MM.1S (cell line): Measurements from ENCODE around the gene SLBP.
A peak's percentile ranks its signal among the peaks of the same experiment; 100 is the strongest.

Experiments
- DNase-seq: peaks from one replicate; pipeline ENCODE4 v3.0.0-alpha.2; 2015
- H2AFZ ChIP-seq: fragments of 300-600 bp; sonication (generic); 2 replicates; pipeline ENCODE4 v1.6.0; 2016; ENCODE audit warnings: antibody characterized with exemption, low read length
- H3F3A ChIP-seq: fragments of 300-600 bp; sonication (generic); 2 replicates; pipeline ENCODE4 v1.6.1; 2016; ENCODE audit warnings: mild to moderate bottlenecking, antibody characterized with exemption, low read length, moderate library complexity, mixed read lengths; ENCODE audit not compliant: insufficient read depth
- H3K27ac ChIP-seq: fragments of 300-600 bp; sonication (generic); 2 replicates; pipeline ENCODE4 v1.5.1; 2016; ENCODE audit warnings: mild to moderate bottlenecking, low read length
- H3K27me3 ChIP-seq: fragments of 300-600 bp; sonication (generic); replicated peaks from 2 replicates; pipeline ENCODE4 v1.6.0; 2016; ENCODE audit warnings: low read length; ENCODE audit not compliant: insufficient read depth
- H3K36me3 ChIP-seq: fragments of 300-600 bp; sonication (generic); replicated peaks from 2 replicates; pipeline ENCODE4 v1.6.1; 2016; ENCODE audit warnings: mild to moderate bottlenecking, low read length, mixed read lengths; ENCODE audit not compliant: insufficient read depth
- H3K4me1 ChIP-seq: fragments of 300-600 bp; sonication (generic); 2 replicates; pipeline ENCODE4 v1.6.1; 2016; ENCODE audit warnings: low read length, mixed read lengths
- H3K4me2 ChIP-seq: fragments of 300-600 bp; sonication (generic); 2 replicates; pipeline ENCODE4 v1.6.0; 2016; ENCODE audit warnings: low read depth, low read length
- H3K4me3 ChIP-seq: fragments of 300-600 bp; sonication (generic); 2 replicates; pipeline ENCODE4 v1.5.1; 2016; ENCODE audit warnings: low read length, mixed read lengths
- H3K79me2 ChIP-seq: fragments of 300-600 bp; sonication (generic); 2 replicates; pipeline ENCODE4 v1.6.1; 2016; ENCODE audit warnings: mixed run types, low read length, mixed read lengths
- H3K9ac ChIP-seq: fragments of 300-600 bp; sonication (generic); 2 replicates; pipeline ENCODE4 v1.6.1; 2016; ENCODE audit warnings: low read length, mixed read lengths
- H3K9me2 ChIP-seq: fragments of 300-600 bp; sonication (generic); replicated peaks from 2 replicates; pipeline ENCODE4 v1.6.1; 2016; ENCODE audit warnings: mild to moderate bottlenecking, low read length, mixed read lengths; ENCODE audit not compliant: insufficient read depth
- H3K9me3 ChIP-seq: fragments of 300-600 bp; sonication (generic); replicated peaks from 2 replicates; pipeline ENCODE4 v1.6.1; 2016; ENCODE audit warnings: mild to moderate bottlenecking, low read length, mixed read lengths; ENCODE audit not compliant: insufficient read depth
- H4K20me1 ChIP-seq: fragments of 300-600 bp; sonication (generic); 2 replicates; pipeline ENCODE4 v1.6.1; 2016; ENCODE audit warnings: mild to moderate bottlenecking, low read length, moderate library complexity, mixed read lengths; ENCODE audit not compliant: insufficient read depth
- CTCF ChIP-seq: fragments of 300-600 bp; sonication (generic); IDR thresholded peaks from 2 replicates; pipeline ENCODE4 v1.5.1; 2016; ENCODE audit warnings: antibody characterized with exemption, low read length, mixed read lengths
- EZH2 ChIP-seq: fragments of 300-600 bp; sonication (generic); optimal IDR thresholded peaks from 2 replicates; pipeline ENCODE3; 2017; ENCODE audit warnings: low read depth, mild to moderate bottlenecking, antibody characterized with exemption, low read length, mixed read lengths
- EZH2phosphoT487 ChIP-seq: fragments of 300-600 bp; sonication (generic); IDR thresholded peaks from 2 replicates; pipeline ENCODE4 v1.6.1; 2018; ENCODE audit warnings: antibody characterized with exemption, low read length

Gene SLBP

DNA sequence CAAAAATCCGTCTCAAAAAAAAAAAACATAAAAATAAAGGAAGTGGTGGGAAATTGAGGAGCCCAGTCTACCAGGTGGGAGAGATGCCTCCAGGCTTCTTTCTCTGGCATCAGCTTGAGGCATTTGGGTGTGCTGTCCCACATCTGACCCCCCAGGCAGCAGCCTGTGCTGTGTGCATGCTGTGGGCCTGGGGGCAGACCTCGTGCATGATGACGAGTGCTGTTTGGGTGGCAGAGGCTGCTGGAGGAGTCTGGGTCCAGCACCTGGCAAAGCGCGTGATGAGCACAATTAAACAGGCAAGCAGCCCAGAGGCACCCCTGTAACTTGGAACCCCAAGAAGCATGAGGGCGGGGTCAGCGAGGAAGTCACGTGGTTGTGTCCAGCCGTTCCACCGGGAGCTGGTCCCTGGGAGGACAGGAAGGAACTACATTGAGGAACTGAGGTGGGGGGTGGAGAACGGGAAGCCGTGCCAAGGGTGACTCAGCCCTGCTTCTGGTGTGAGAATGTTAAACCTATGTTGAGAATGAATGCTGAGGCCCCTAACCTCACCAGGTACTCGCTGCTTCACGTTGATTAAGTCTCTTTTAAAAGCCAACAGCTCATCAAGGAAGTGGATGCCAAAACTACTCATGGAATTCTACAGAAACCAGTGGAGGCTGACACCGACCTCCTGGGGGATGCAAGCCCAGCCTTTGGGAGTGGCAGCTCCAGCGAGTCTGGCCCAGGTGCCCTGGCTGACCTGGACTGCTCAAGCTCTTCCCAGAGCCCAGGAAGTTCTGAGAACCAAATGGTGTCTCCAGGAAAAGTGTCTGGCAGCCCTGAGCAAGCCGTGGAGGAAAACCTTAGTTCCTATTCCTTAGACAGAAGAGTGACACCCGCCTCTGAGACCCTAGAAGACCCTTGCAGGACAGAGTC, 15.3 kb upstream of the SLBP start:
- no peaks in the 10 kb centered on the region for H3K9me2 ChIP-seq
- H3K4me2 ChIP-seq = no peak overlapping the region
- peaks cover 28% of the 10 kb centered on the region for H3K36me3 ChIP-seq
- TF ChIP-seq CTCF (no peak), EZH2phosphoT487 (no peak), EZH2 (no peak)
- H3K9me3 ChIP-seq = no peaks in the 10 kb centered on the region
- peaks cover 3% of the 10 kb centered on the region; the same call in 1 of the 2 replicates for H3K4me1 ChIP-seq
- no peaks in the 10 kb centered on the region for H3K27me3 ChIP-seq
- H3F3A ChIP-seq = peaks cover 4% of the 10 kb centered on the region; the same call in 1 of the 2 replicates
- H3K4me3 ChIP-seq = no peak overlapping the region
- no peak for DNase-seq
- no peak overlapping the region for H2AFZ ChIP-seq
- peaks cover 87% of the 10 kb centered on the region for H3K79me2 ChIP-seq
- no peak overlapping the region for H3K9ac ChIP-seq
- 0 out of 2 replicates have a peak, but pooled peaks cover 7% of the 10 kb centered on the region for H4K20me1 ChIP-seq
- H3K27ac ChIP-seq = no peak overlapping the region

GRCh38 chr4:1726146-1726934, 14.2 kb upstream of the SLBP start:
- Histone ChIP-seq H3K79me2 (peaks cover 90% of the 10 kb centered on the region), H2AFZ (no peak overlapping the region), H3K4me2 (no peak overlapping the region), H3K27me3 (no peaks in the 10 kb centered on the region), H3K4me1 (peaks cover 3% of the 10 kb centered on the region; the same call in 1 of the 2 replicates), H3K4me3 (no peak overlapping the region), H3K9me3 (no peaks in the 10 kb centered on the region), H3K9ac (no peak overlapping the region), H3K27ac (no peak overlapping the region), H3K9me2 (no peaks in the 10 kb centered on the region), H3F3A (peaks cover 4% of the 10 kb centered on the region; the same call in 1 of the 2 replicates), H3K36me3 (peaks cover 28% of the 10 kb centered on the region), H4K20me1 (0 out of 2 replicates have a peak, but pooled peaks cover 7% of the 10 kb centered on the region)
- peak; percentile 84 for DNase-seq
- TF ChIP-seq EZH2phosphoT487 (no peak), CTCF (peak; percentile 98)

DNA sequence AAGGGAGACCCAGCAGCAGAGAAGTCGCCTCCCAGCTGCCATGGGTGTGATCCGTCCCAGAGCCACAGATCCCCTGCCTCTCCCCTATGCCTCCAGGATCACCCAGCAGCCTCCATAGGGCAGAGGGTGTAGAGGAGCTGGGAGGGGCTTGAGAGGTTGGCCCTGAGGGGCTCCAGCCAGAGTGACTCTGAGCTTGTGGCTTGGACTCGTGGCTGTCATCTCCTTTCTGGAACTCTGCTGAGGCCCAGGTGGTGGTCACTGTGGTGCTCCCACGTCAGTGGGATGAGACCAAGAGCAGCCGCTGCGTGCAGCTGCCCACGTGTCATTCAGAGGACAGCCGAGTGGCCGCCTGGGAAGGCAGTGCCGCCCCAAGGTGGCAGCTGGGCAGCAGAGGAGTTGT, 13.4 kb upstream of the SLBP start:
- no peaks in the 10 kb centered on the region for H3K27me3 ChIP-seq
- no peak overlapping the region for H3K4me3 ChIP-seq
- H3K9ac ChIP-seq = no peak overlapping the region
- H3K9me2 ChIP-seq = no peaks in the 10 kb centered on the region
- H3F3A ChIP-seq = peaks cover 4% of the 10 kb centered on the region; the same call in 1 of the 2 replicates
- no peaks in the 10 kb centered on the region for H3K9me3 ChIP-seq
- DNase-seq = no peak
- H3K79me2 ChIP-seq = peaks cover 85% of the 10 kb centered on the region
- H3K36me3 ChIP-seq = peaks cover 25% of the 10 kb centered on the region
- H3K4me2 ChIP-seq = no peak overlapping the region
- no peak overlapping the region for H3K27ac ChIP-seq
- 0 out of 2 replicates have a peak, but pooled peaks cover 7% of the 10 kb centered on the region for H4K20me1 ChIP-seq
- no peak for TF ChIP-seq EZH2
- no peak for TF ChIP-seq EZH2phosphoT487
- no peak for TF ChIP-seq CTCF
- H3K4me1 ChIP-seq = peaks cover 3% of the 10 kb centered on the region; the same call in 1 of the 2 replicates
- no peak overlapping the region for H2AFZ ChIP-seq
